Measurements from ENCODE around the gene FAAH. TPM values are rescaled to one million over a fixed set of nuclear protein-coding genes. Genes with fewer than 3 reads are reported as not detected.

Gene FAAH
- total RNA-seq, 4 donors from 2014 or later = 18.1 to 50.5 (median 27.7) TPM

DNA sequence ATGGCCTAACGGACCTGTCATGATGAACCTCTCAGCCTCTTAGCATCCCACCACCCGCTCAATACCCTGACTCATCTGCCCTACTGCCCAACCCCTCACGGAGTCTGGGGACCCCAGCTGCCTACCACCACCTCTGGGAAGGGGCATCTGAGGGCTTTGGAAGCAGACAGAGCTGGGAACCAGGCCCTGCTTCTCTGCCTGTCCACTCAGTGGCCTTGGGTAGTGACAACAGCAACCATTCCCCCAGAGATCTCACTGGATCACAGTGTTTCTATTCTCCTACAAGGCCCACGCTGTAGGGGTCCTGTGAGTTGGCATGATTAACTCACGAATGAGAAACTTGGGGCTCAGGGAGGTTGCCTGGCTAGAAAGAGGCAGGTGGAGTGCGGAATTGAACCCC lies 63.1 kb downstream of the FAAH start:
- H3K9me3 ChIP-seq = no peaks in the 10 kb centered on the region
- no peaks in the 10 kb centered on the region for H3K4me1 ChIP-seq
- no peak overlapping the region for H3K4me3 ChIP-seq
- H3K36me3 ChIP-seq = no peaks in the 10 kb centered on the region
- H3K27me3 ChIP-seq = peaks cover 31% of the 10 kb centered on the region
- TF ChIP-seq EP300 (IDR thresholded peaks at IDR 0.05) (no peak), POLR2AphosphoS5 (IDR thresholded peaks at IDR 0.05) (no peak), POLR2A (IDR thresholded peaks at IDR 0.05) (no peak)
- TF ChIP-seq, protein P1, sequence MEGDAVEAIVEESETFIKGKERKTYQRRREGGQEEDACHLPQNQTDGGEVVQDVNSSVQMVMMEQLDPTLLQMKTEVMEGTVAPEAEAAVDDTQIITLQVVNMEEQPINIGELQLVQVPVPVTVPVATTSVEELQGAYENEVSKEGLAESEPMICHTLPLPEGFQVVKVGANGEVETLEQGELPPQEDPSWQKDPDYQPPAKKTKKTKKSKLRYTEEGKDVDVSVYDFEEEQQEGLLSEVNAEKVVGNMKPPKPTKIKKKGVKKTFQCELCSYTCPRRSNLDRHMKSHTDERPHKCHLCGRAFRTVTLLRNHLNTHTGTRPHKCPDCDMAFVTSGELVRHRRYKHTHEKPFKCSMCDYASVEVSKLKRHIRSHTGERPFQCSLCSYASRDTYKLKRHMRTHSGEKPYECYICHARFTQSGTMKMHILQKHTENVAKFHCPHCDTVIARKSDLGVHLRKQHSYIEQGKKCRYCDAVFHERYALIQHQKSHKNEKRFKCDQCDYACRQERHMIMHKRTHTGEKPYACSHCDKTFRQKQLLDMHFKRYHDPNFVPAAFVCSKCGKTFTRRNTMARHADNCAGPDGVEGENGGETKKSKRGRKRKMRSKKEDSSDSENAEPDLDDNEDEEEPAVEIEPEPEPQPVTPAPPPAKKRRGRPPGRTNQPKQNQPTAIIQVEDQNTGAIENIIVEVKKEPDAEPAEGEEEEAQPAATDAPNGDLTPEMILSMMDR (IDR thresholded peaks at IDR 0.05) = no peak
- WGBS = 86% methylated on average over 6 of the region's 6 CpGs
- H3K27ac ChIP-seq = no peak overlapping the region
- DNase-seq (ENCODE audit: low spot score in 2 of 2) = no peak

DNA sequence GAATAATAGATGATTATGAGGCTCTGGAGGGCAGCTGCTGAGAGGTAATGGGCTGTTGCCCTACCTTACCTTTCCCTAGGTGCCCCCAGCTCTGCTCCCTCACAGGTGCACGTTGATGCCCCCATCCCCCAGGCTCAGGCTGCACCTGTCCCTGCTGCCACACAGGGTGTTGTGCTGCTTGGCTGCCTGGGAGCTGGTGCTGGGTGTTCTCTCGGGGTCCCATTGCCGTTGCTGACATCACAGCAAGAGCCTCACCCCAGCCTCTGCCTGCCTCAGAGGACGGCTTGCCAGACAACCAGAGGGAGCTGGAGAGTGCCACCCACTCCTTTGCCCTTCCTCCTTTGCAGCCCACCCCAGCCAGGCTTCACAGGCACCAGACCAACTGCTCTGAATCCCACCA lies 64.1 kb downstream of the FAAH start:
- no peak overlapping the region for H3K27ac ChIP-seq
- H3K4me1 ChIP-seq = no peaks in the 10 kb centered on the region
- peaks cover 27% of the 10 kb centered on the region for H3K27me3 ChIP-seq
- no peak overlapping the region for H3K4me3 ChIP-seq
- H3K36me3 ChIP-seq = no peaks in the 10 kb centered on the region
- DNase-seq (ENCODE audit: low spot score in 2 of 2) = no peak
- 77% methylated on average over 3 of the region's 4 CpGs for WGBS
- TF ChIP-seq POLR2A (IDR thresholded peaks at IDR 0.05) (no peak), POLR2AphosphoS5 (IDR thresholded peaks at IDR 0.05) (no peak), EP300 (IDR thresholded peaks at IDR 0.05) (no peak)
- TF ChIP-seq, protein P1 (IDR thresholded peaks at IDR 0.05) = no peak
- H3K9me3 ChIP-seq = no peaks in the 10 kb centered on the region

DNA sequence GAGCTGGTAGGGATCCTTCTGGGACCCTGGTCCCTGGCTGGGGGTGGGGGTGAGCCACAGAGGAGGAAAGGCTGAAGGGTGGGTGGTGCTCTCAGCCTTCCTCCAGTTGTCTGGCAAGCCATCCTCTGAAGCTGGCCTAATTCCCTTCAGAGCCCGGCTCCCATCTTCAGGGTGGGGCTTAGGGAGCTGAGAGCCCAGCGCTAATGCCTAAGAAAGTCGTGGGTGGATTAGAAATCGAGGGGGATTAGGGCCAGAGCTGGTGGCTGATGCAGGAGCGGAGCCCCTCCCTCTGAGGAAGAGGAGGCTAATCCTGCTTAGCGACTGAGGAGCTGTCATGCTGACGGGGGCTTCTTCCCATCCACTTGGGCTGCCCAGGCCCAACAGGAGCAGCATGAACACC lies 64.7 kb downstream of the FAAH start:
- Histone ChIP-seq H3K27ac (no peak overlapping the region), H3K4me3 (no peak overlapping the region), H3K27me3 (peaks cover 27% of the 10 kb centered on the region), H3K36me3 (no peaks in the 10 kb centered on the region), H3K9me3 (no peaks in the 10 kb centered on the region), H3K4me1 (no peaks in the 10 kb centered on the region)
- 74% methylated on average over 3 of the region's 7 CpGs for WGBS
- no peak for TF ChIP-seq EP300 (IDR thresholded peaks at IDR 0.05)
- TF ChIP-seq POLR2A (IDR thresholded peaks at IDR 0.05) = no peak
- no peak for DNase-seq (ENCODE audit: low spot score in 2 of 2)

DNA sequence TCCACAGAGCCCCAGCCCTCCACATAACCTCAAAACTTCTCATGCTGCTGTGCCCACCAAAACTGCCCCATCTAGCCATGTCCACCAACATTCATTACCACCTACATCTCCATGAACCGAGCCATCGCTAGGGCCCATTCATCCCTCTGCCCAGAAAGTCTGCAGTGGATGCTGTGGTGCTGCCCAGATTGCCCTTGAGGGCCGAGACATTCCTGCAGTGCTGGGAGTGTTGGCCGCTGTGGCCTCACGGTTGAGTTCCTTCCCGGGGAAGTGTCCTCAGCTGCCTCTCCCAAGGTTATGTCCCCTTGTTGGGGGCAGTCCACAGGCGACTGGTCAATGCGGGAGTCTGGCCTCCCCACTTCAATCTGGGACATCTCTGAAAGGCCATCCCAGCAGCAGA lies 65.2 kb downstream of the FAAH start:
- DNase-seq (ENCODE audit: low spot score in 2 of 2) = no peak
- H3K27ac ChIP-seq = no peak overlapping the region
- peaks cover 23% of the 10 kb centered on the region for H3K27me3 ChIP-seq
- no peaks in the 10 kb centered on the region for H3K9me3 ChIP-seq
- TF ChIP-seq, protein P1 (IDR thresholded peaks at IDR 0.05) = no peak
- no peak for TF ChIP-seq POLR2AphosphoS5 (IDR thresholded peaks at IDR 0.05)
- TF ChIP-seq EP300 (IDR thresholded peaks at IDR 0.05) = no peak
- TF ChIP-seq POLR2A (IDR thresholded peaks at IDR 0.05) = no peak
- WGBS = 81% methylated on average over 8 of the region's 8 CpGs
- H3K36me3 ChIP-seq = no peaks in the 10 kb centered on the region
- no peak overlapping the region for H3K4me3 ChIP-seq
- no peaks in the 10 kb centered on the region for H3K4me1 ChIP-seq

DNA sequence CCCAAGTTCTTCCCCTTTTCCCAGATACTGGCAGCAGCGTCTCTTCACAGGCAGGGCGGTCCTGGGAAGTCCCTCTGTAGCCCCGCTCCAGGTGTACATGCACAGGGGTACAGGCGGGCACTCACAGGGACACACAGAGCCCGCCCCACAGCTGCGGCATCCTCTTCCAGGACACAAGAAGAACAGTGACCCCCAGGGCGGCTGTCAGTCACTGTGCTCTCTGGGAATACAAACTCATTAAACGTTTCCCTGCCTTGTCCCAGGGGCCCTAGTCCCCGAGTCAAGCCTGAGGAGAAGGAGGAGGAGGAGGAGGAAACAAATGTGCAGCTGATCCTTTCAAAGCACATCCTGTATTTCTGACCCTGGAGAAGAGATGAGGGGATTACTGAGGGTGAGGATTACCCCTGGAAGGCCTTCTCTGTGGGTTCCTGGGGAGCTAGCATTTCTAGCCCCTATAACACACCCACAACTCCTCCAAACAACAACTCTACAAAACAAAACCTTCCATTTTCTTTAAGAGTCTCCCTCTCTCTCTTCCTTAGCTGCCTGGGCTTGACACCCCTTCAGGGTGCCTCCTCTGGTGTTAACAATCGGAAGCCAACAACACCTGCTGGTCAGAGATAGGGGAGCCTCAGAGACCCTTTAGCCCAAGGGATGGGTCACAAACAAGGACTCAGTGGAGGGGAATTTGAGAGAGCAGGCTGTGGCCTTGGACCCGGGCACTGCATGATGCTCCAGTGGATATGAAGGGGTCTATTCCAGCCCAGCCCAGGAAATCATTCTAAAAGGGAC lies 67.1 kb downstream of the FAAH start:
- TF ChIP-seq POLR2A (IDR thresholded peaks at IDR 0.05) = no peak
- TF ChIP-seq, protein P1 (IDR thresholded peaks at IDR 0.05) = no peak
- TF ChIP-seq POLR2AphosphoS5 (IDR thresholded peaks at IDR 0.05) = no peak
- no peak for TF ChIP-seq EP300 (IDR thresholded peaks at IDR 0.05)
- Histone ChIP-seq H3K4me3 (no peak overlapping the region), H3K27me3 (peaks cover 18% of the 10 kb centered on the region), H3K36me3 (no peaks in the 10 kb centered on the region), H3K4me1 (peaks cover 3% of the 10 kb centered on the region), H3K27ac (no peak overlapping the region), H3K9me3 (no peaks in the 10 kb centered on the region)
- no peak for DNase-seq (ENCODE audit: low spot score in 2 of 2)
- WGBS = 68% methylated on average over 11 of the region's 11 CpGs
